GM19351 (cell line): ENCODE data around the gene C6orf141.
"Not testable (repeated sequence)": the region's sequence is repeated elsewhere in the genome, so short reads cannot be mapped to it uniquely, and the experiment has no call there.

ENCODE experiments used
- ATAC-seq: cut with Tn5 transposase; IDR thresholded peaks from one replicate; pipeline ENCODE4 v1.9.1; 2021; ENCODE audit warnings: mild to moderate bottlenecking, moderate library complexity; ENCODE audit not compliant: unreplicated experiment

Gene C6orf141

DNA sequence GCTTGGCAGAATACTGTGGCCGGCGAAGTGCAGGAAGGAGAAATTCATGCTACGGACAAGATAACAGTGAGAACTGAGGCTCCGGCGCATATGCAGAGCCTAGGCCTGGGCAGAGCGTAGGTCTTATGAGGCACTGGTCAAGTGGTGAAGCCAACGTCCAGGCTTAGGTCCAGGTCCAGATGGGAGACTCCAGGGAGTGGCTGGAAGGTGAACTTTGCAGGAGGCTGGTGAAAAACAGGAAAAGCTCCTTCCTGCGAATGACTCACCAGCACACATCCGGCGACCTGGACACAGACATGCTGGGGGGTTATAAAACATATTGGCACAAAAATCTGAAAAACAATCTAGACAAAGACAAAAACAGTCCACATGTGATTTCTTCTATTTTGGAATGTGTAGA lies 15.4 kb downstream of the C6orf141 start:
- ATAC-seq: no peak

DNA sequence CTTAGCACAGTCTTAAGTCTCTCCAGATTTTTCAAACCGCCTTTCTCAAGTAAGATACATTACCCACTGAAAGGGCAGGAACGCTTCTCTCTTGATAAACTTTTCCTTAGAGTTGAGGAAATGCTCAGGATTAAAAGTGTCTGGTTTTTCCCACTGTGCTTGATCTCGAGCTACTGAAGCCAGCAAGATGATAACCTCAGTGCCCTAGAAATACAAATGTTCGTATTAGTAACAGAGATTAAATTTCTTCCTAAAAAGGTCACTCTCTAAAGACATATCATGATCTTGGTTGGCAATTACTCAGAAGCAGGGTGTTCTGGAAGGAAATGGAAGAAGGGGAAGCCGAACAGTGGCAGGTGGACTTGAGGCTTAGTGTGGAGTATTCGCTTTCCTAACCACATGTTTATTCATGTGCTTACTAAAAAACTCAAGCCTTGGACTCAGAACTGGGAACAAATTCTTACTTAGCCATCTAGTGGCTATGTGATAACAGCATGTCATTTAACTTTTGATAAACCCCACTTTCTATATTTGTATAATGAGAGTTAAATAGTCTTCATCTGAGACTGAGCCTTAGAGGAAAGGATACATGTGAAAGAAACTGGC lies 20.1 kb downstream of the C6orf141 start:
- ATAC-seq: no peak

- no peak for ATAC-seq
Observed at GRCh38 chr6:49576618-49577017, 26.1 kb downstream of the C6orf141 start.

- ATAC-seq: no peak
Observed at GRCh38 chr6:49579649-49580048, 29.2 kb downstream of the C6orf141 start.

GRCh38 chr6:49582529-49582928 lies 32.1 kb downstream of the C6orf141 start:
- no peak for ATAC-seq

DNA sequence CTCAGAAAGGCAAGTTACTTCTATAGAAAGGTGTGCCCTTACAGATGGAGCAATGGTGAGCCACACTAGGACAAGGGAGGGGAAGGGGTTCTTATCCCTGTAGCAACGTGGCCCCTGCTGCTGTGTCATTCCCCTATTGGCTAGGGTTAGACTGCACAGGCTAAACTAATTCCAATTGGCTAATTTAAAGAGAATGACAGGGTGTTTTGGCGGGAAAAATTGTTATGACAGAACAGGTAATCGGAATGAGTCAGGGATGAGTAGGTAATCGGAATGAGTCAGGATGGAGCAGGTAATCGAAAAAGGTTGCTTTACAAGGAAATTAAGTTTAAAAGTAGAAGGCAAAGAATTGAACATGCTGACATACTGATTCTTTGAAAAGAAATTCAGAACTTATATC lies 36.8 kb downstream of the C6orf141 start:
- not testable (repeated sequence) for ATAC-seq
